ENCODE measurements around the gene TNKS1BP1.

DNA sequence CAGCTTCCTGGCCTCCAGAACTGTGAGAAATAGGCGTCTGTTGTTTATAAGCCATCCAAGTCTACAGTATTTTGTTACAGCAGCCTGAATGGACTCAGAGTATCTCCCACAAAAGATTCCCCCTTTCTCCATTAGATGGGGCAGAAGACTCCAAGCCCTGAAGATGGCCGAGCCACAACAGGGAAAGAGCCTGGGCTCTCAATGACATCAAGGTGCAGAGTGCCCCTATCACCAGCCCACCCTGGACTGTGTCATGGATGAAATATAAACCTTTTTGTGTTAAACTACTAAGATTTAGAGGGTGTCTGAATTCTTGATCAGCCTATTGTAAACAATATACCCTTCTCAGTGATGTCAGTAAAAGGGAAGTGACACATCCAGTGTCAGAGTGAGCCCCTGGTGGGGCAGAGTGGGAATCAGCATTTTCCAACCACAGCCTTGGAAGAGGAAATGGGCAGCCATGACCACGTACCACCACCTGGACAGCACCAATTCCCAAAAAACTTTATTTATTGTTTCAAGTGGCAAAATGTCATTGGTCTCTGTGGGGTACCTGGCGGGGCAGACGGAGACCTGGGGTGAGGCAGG is 25.5 kb downstream of the TNKS1BP1 start:
- no peak for TF ChIP-seq TAF1 (IDR thresholded peaks at IDR 0.05; ENCODE audit: borderline replicate concordance, insufficient read depth, low read length)
- no peak for TF ChIP-seq POLR2AphosphoS5 (IDR thresholded peaks at IDR 0.05; ENCODE audit: low read depth, low read length)
- TF ChIP-seq, protein P1, sequence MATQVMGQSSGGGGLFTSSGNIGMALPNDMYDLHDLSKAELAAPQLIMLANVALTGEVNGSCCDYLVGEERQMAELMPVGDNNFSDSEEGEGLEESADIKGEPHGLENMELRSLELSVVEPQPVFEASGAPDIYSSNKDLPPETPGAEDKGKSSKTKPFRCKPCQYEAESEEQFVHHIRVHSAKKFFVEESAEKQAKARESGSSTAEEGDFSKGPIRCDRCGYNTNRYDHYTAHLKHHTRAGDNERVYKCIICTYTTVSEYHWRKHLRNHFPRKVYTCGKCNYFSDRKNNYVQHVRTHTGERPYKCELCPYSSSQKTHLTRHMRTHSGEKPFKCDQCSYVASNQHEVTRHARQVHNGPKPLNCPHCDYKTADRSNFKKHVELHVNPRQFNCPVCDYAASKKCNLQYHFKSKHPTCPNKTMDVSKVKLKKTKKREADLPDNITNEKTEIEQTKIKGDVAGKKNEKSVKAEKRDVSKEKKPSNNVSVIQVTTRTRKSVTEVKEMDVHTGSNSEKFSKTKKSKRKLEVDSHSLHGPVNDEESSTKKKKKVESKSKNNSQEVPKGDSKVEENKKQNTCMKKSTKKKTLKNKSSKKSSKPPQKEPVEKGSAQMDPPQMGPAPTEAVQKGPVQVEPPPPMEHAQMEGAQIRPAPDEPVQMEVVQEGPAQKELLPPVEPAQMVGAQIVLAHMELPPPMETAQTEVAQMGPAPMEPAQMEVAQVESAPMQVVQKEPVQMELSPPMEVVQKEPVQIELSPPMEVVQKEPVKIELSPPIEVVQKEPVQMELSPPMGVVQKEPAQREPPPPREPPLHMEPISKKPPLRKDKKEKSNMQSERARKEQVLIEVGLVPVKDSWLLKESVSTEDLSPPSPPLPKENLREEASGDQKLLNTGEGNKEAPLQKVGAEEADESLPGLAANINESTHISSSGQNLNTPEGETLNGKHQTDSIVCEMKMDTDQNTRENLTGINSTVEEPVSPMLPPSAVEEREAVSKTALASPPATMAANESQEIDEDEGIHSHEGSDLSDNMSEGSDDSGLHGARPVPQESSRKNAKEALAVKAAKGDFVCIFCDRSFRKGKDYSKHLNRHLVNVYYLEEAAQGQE (IDR thresholded peaks at IDR 0.05; ENCODE audit: insufficient read depth in 1 of 2, low read depth in 2 of 2, low read length in 2 of 2), result no peak
- no peak for TF ChIP-seq SIN3A (IDR thresholded peaks at IDR 0.05; ENCODE audit: borderline replicate concordance, insufficient read depth, low read length)
